ENCODE results near the gene DGKQ. TPM values are rescaled to one million over a fixed set of nuclear protein-coding genes. Genes with fewer than 3 reads are reported as not detected.

DGKQ gene
- total and polyA plus RNA-seq, 9 of the 15 experiments (the other 6 are each of a cell fraction or from before 2014, with no cell fraction given) = 0.17 to 22.0 (median 5.6) TPM

DNA sequence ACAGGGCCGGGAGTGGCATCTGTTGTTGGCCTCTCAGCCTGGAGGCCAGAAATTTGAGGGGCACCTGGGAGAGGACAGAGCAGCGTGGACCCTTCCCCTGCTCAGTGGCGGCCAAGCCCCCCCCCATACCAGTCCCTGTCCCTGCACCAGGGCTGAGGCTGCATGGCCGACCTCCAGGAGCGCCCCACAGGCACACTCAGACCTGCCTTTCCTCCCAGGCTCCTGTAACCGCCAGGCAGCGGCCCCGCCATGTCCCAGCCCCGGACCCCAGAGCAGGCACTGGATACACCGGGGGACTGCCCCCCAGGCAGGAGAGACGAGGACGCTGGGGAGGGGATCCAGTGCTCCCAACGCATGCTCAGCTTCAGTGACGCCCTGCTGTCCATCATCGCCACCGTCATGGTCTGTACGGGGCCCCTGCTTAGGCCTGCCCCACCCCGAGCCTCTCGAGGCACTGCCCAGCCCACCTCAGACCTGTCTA lies 25.8 kb downstream of the DGKQ start:
- peak overlapping the region in 1 of 2 experiments; percentile 75; a peak in 2 of 4 replicates for H3K9ac ChIP-seq (ENCODE audit: insufficient read depth in 1 of 2, low read depth in 2 of 2, low read length in 2 of 2)
- TF ChIP-seq, protein P1, sequence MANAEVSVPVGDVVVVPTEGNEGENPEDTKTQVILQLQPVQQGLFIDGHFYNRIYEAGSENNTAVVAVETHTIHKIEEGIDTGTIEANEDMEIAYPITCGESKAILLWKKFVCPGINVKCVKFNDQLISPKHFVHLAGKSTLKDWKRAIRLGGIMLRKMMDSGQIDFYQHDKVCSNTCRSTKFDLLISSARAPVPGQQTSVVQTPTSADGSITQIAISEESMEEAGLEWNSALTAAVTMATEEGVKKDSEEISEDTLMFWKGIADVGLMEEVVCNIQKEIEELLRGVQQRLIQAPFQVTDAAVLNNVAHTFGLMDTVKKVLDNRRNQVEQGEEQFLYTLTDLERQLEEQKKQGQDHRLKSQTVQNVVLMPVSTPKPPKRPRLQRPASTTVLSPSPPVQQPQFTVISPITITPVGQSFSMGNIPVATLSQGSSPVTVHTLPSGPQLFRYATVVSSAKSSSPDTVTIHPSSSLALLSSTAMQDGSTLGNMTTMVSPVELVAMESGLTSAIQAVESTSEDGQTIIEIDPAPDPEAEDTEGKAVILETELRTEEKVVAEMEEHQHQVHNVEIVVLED (CRISPR knock-in tag; IDR thresholded peaks at IDR 0.05) = no peak
- TF ChIP-seq, protein P2, sequence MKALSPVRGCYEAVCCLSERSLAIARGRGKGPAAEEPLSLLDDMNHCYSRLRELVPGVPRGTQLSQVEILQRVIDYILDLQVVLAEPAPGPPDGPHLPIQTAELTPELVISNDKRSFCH (CRISPR knock-in tag; IDR thresholded peaks at IDR 0.05) = no peak
- TF ChIP-seq, protein P2 (tag; IDR thresholded peaks at IDR 0.05) = no peak
- TF ChIP-seq, protein P3, sequence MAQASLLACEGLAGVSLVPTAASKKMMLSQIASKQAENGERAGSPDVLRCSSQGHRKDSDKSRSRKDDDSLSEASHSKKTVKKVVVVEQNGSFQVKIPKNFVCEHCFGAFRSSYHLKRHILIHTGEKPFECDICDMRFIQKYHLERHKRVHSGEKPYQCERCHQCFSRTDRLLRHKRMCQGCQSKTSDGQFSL (CRISPR knock-in tag; IDR thresholded peaks at IDR 0.05) = 0 out of 2 replicates have a peak, but pooled peaks have one; percentile 13
- TF ChIP-seq, protein P3 (tag; IDR thresholded peaks at IDR 0.05) = no peak
- 0 out of 2 replicates have a peak, but pooled peaks have one; percentile 10 for TF ChIP-seq POLR2G (IDR thresholded peaks at IDR 0.05; ENCODE audit: low read depth, low read length)
- TF ChIP-seq, protein P4, sequence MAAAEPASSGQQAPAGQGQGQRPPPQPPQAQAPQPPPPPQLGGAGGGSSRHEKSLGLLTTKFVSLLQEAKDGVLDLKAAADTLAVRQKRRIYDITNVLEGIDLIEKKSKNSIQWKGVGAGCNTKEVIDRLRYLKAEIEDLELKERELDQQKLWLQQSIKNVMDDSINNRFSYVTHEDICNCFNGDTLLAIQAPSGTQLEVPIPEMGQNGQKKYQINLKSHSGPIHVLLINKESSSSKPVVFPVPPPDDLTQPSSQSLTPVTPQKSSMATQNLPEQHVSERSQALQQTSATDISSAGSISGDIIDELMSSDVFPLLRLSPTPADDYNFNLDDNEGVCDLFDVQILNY (CRISPR knock-in tag; IDR thresholded peaks at IDR 0.05) = no peak
- TF ChIP-seq RBM25 (IDR thresholded peaks at IDR 0.05; ENCODE audit: low read depth, low read length, severe bottlenecking) = no peak
- no TSS peak for BruUV-seq (replicated peaks)
- H3K4me2 ChIP-seq (ENCODE audit: insufficient read depth, low read length) = no peak overlapping the region
- FAIRE-seq (no peak), DNase-seq (ENCODE audit: extremely low read depth in 1 of 4, low spot score in 3 of 4) (no peak), ATAC-seq (no peak)
- WGBS (ENCODE audit: insufficient coverage, low coverage, missing lambda C conversion rate) = 60% methylated on average over 15 of the region's 19 CpGs
- ChIA-PET CTCF (ENCODE audit: low intra/inter-chr PET ratio) (no interaction called here), POLR2A (interaction anchor here (1.2 kb wide), 1 partner anchor 15 kb away, joined by 4 read pairs; the partner anchor contains the start of genes GAK and TMEM175)
- no peaks in the 10 kb centered on the region for H3K27me3 ChIP-seq (ENCODE audit: control insufficient read depth in 2 of 2, insufficient read depth in 2 of 2, low read length in 2 of 2)
- H3K27ac ChIP-seq (ENCODE audit: extremely low read depth, low read depth, low read length) = no peak overlapping the region
- H4K20me1 ChIP-seq (replicated peaks; ENCODE audit: control insufficient read depth, insufficient read depth, low read length) = 0 out of 2 replicates have a peak, but pooled peaks cover 4% of the 10 kb centered on the region
- no peaks in the 10 kb centered on the region for H3K79me2 ChIP-seq (ENCODE audit: control insufficient read depth, insufficient read depth, low read length)
- in situ Hi-C loops (cut with MboI) (no loop called here), intact Hi-C loops (cut with micrococcal nuclease) (no loop called here)
- no peaks in the 10 kb centered on the region for H3K9me3 ChIP-seq (replicated peaks; ENCODE audit: control insufficient read depth, insufficient read depth, low read depth, low read length)
- no peaks in the 10 kb centered on the region for H3K9me1 ChIP-seq (ENCODE audit: control insufficient read depth, insufficient read depth, low read length)
- H3K4me1 ChIP-seq (replicated peaks in 1 of 2; ENCODE audit: control insufficient read depth in 2 of 2, insufficient read depth in 2 of 2, low read length in 2 of 2) = peaks cover 0 to 48% of the 10 kb centered on the region in 2 experiments; a peak in 2 of 5 replicates
- H3K4me3 ChIP-seq = no peak overlapping the region
- no peak overlapping the region for H2AFZ ChIP-seq (ENCODE audit: low read depth, low read length)
- no peaks in the 10 kb centered on the region for H3K36me3 ChIP-seq (ENCODE audit: control insufficient read depth, insufficient read depth, low read length)
